NB4 (cell line): ENCODE measurements around the gene TRAF7.
"Not testable (repeated sequence)": the region's sequence is repeated elsewhere in the genome, so short reads cannot be mapped to it uniquely, and the experiment has no call there.

Experiments
- POLR2A ChIP-seq: IDR thresholded peaks from 2 replicates; pipeline ENCODE4 v1.6.1; 2011; ENCODE audit warnings: mild to moderate bottlenecking; ENCODE audit not compliant: insufficient read length; ENCODE audit errors: extremely low read depth
- TF ChIP-seq, protein P1 (sequence below): IDR thresholded peaks from one replicate; pipeline ENCODE4 v1.5.1; 2012; ENCODE audit warnings: low read depth, low read length
- TF ChIP-seq, protein P2 (sequence below): IDR thresholded peaks from 2 replicates; pipeline ENCODE4 v1.6.1; 2011; ENCODE audit warnings: low read depth, low read length

DNA sequence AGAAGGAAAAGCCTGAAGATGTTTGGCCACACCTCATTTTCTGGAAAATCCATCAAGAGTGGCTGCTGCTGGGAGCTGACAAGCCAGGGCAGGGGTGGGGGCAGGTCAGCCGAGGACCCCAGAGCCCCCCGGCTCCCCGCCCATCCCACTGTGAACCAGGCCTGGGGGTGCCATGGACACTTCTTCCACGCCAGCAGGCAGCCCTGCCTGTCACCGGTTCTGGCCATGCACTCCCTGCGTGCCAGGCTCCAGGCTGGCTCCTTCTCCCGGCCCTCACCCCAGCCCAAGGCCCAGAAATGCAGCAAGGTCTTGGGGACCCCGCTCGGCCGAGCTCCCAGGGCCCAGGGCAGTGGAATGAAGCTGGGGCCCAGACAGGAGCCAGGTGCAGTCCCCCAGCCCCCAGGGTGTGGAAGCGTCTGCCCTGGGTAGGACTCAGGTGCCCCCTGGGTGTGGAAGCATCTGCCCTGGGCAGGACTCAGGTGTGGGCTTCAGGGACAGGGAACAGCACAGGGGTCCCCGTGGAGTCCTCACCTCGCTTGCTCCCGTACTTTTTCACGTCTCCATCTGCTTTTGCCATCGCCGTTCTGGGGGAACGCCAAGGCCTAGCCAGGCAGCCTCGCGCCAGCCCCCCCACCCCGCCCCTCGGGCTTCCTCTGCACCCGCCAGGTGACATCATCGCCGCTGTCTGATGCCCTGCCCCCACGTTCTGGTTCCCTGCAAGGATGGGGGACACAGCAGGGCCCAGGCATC is 32.5 kb upstream of the TRAF7 start:
- TF ChIP-seq, protein P1, sequence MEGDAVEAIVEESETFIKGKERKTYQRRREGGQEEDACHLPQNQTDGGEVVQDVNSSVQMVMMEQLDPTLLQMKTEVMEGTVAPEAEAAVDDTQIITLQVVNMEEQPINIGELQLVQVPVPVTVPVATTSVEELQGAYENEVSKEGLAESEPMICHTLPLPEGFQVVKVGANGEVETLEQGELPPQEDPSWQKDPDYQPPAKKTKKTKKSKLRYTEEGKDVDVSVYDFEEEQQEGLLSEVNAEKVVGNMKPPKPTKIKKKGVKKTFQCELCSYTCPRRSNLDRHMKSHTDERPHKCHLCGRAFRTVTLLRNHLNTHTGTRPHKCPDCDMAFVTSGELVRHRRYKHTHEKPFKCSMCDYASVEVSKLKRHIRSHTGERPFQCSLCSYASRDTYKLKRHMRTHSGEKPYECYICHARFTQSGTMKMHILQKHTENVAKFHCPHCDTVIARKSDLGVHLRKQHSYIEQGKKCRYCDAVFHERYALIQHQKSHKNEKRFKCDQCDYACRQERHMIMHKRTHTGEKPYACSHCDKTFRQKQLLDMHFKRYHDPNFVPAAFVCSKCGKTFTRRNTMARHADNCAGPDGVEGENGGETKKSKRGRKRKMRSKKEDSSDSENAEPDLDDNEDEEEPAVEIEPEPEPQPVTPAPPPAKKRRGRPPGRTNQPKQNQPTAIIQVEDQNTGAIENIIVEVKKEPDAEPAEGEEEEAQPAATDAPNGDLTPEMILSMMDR: not testable (repeated sequence)
- TF ChIP-seq POLR2A: not testable (repeated sequence)
- TF ChIP-seq, protein P2, sequence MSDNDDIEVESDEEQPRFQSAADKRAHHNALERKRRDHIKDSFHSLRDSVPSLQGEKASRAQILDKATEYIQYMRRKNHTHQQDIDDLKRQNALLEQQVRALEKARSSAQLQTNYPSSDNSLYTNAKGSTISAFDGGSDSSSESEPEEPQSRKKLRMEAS: not testable (repeated sequence)
